NCI-H1694 treated with DMSO at 0.1 percent for 48 hours (cell line): ENCODE data around the gene CFAP97.
A peak's percentile ranks its signal among the peaks of the same experiment; 100 is the strongest.
"Not testable (repeated sequence)": the region's sequence is repeated elsewhere in the genome, so short reads cannot be mapped to it uniquely, and the experiment has no call there.

ENCODE experiments used
- DNase-seq: peaks from one replicate; lab custom pipeline; 2025; lab: John Stamatoyannopoulos, UW

The CFAP97 gene

GRCh38 chr4:185198189-185198588 is 5.6 kb downstream of the CFAP97 start:
- DNase-seq = not testable (repeated sequence)

- DNase-seq = no peak
Measured at GRCh38 chr4:185196437-185196836, 7.4 kb downstream of the CFAP97 start.

- no peak for DNase-seq
Measured at GRCh38 chr4:185194924-185195888, 8.6 kb downstream of the CFAP97 start.

GRCh38 chr4:185192059-185192458 is 11.7 kb downstream of the CFAP97 start:
- no peak for DNase-seq

GRCh38 chr4:185190306-185190856 is 13.4 kb downstream of the CFAP97 start:
- no peak for DNase-seq

GRCh38 chr4:185189606-185190305 is 14.0 kb downstream of the CFAP97 start:
- DNase-seq = no peak

- no peak for DNase-seq
Measured at GRCh38 chr4:185186769-185187168, 17.0 kb downstream of the CFAP97 start.

GRCh38 chr4:185183622-185184281 is 20.0 kb downstream of the CFAP97 start:
- DNase-seq = peak; percentile 92

- DNase-seq = no peak
Measured at GRCh38 chr4:185182239-185182638, 21.6 kb downstream of the CFAP97 start.

- DNase-seq = no peak
Measured at GRCh38 chr4:185179488-185179887, 24.3 kb downstream of the CFAP97 start.

- DNase-seq = no peak
Measured at GRCh38 chr4:185171373-185172071, 32.3 kb downstream of the CFAP97 start.

GRCh38 chr4:185167234-185167633 is 36.6 kb downstream of the CFAP97 start:
- DNase-seq = no peak

GRCh38 chr4:185165605-185166063 is 38.2 kb downstream of the CFAP97 start:
- DNase-seq = no peak

GRCh38 chr4:185151296-185151695 is 52.5 kb downstream of the CFAP97 start:
- DNase-seq = no peak

GRCh38 chr4:185149392-185149791 is 54.4 kb downstream of the CFAP97 start:
- no peak for DNase-seq

- DNase-seq = no peak
Measured at GRCh38 chr4:185145572-185145971, 58.2 kb downstream of the CFAP97 start.

GRCh38 chr4:185144601-185145240 is 59.1 kb downstream of the CFAP97 start:
- no peak for DNase-seq

GRCh38 chr4:185143601-185143969 is 60.2 kb downstream of the CFAP97 start:
- DNase-seq = peak; percentile 25

GRCh38 chr4:185142912-185143600 is 60.7 kb downstream of the CFAP97 start, which contains the start of gene SLC25A4:
TSS of gene SLC25A4 (plus strand) at chr4:185143266. CDS start at chr4:185143373, 107 bp downstream.
- DNase-seq = peak; percentile 49

- DNase-seq = peak; percentile 19
Measured at GRCh38 chr4:185142564-185142911, 61.3 kb downstream of the CFAP97 start.
